Sigmoid colon (tissue), 7 donors: ENCODE measurements around the gene RANBP2. TPM values are rescaled to one million over a fixed set of nuclear protein-coding genes. Genes with fewer than 3 reads are reported as not detected.
"Not testable (repeated sequence)": the region's sequence is repeated elsewhere in the genome, so short reads cannot be mapped to it uniquely, and the experiment has no call there.

ENCODE experiments used
- DNase-seq: peaks from one replicate; pipeline ENCODE4 v3.0.0-alpha.2; 2019
- H3K27ac ChIP-seq, 4 donors: fragments of 200-600 bp; sonication (generic); one replicate each; pipeline ENCODE4 v1.5.1; 2016 to 2019; ENCODE audit warnings: mild to moderate bottlenecking in 1 of 4
- H3K27me3 ChIP-seq, 3 donors: fragments of 200-600 bp; sonication (generic); one replicate each; pipeline ENCODE4 v1.5.1; 2019; ENCODE audit warnings: mild to moderate bottlenecking in 1 of 3
- H3K36me3 ChIP-seq, 4 donors: fragments of 200-600 bp; sonication (generic); one replicate each; pipeline ENCODE4 v1.5.1; 2016 to 2019
- H3K4me1 ChIP-seq, 4 donors: fragments of 200-600 bp; sonication (generic); one replicate each; pipeline ENCODE4 v1.5.1; 2017 to 2019
- H3K4me3 ChIP-seq, 4 donors: fragments of 200-600 bp; sonication (generic); one replicate each; pipeline ENCODE4 v1.5.1; 2017 to 2019; ENCODE audit warnings: mild to moderate bottlenecking in 2 of 4, moderate library complexity in 1 of 4
- H3K9me3 ChIP-seq, 4 donors: fragments of 200-600 bp in 3 of 4; sonication (generic) in 3 of 4; one replicate each; pipeline versions ENCODE4 v1.5.1 to v1.6.1; 2013 to 2019
- CTCF ChIP-seq, 4 experiments: fragments of 450-650 bp in 3 of 4; fragments of 200-600 bp in 1 of 4; IDR thresholded peaks; one replicate each; pipeline ENCODE4 v1.5.1; 2016 to 2019; ENCODE audit warnings: antibody characterized with exemption in 4 of 4, mild to moderate bottlenecking in 3 of 4, moderate library complexity in 2 of 4
- EP300 ChIP-seq, 4 donors: sonication (generic); formaldehyde crosslinking; IDR thresholded peaks; one replicate each; pipeline ENCODE4 v1.6.1; 2017; ENCODE audit warnings: antibody characterized with exemption in 4 of 4
- POLR2A ChIP-seq, 2 donors: fragments of 450-650 bp; IDR thresholded peaks; one replicate each; pipeline ENCODE4 v1.6.1; 2016; ENCODE audit warnings: antibody characterized with exemption in 2 of 2, mild to moderate bottlenecking in 2 of 2, moderate library complexity in 2 of 2
- POLR2AphosphoS5 ChIP-seq, 4 donors: sonication (generic); formaldehyde crosslinking; IDR thresholded peaks; one replicate each; pipeline ENCODE4 v1.6.1; 2017; ENCODE audit warnings: antibody characterized with exemption in 4 of 4
- WGBS, 2 donors: extraction: QIAGEN DNeasy Blood & Tissue Kit; methylation state at CpG; one replicate each; pipeline ENCODE4 v1.1.7; 2013; 5-methylcytosine and 5-hydroxymethylcytosine counted together
- intact Hi-C: fragments of 100-400 bp; cut with DNase I; formaldehyde crosslinking; loops from one replicate; pipeline ENCODE4 v1.15.1; 2023
- polyA plus RNA-seq, 3 donors: library from polyadenylated mRNA; stranded (reverse); fragments of 200-250 nt; gene quantifications; one replicate each; pipeline ENCODE4 v1.2.3, GENCODE V29; 2013
- total RNA-seq, 4 donors: library from RNA; depleted of rRNA; stranded (reverse); fragments of >200 nt; gene quantifications; one replicate each; pipeline ENCODE4 v1.1.0, GENCODE V29; 2016
- donor health status: healthy with polysubstance abuse.
- donor health status: Bipolar disorder and iron deficiency.
- donor health status: healthy.

The RANBP2 gene
- 10 to 100 TPM; 52.6 to 66.5 (median 59.2) TPM for total RNA-seq
- 10 to 100 TPM in 1 of 3 donors, 1 to 10 TPM in 2; 5.3 to 15.8 (median 5.4) TPM for polyA plus RNA-seq

GRCh38 chr2:108719149-108720044 is at the start of gene RANBP2:
RANBP2 (plus strand) TSS chr2:108719482; CDS start chr2:108719607, 125 bp downstream.
- intact Hi-C loops: loop anchor here (10.0 kb wide), 2 partner anchors 55 to 115 kb away; no protein-coding TSS in a partner anchor
- peak within 1 kb of the TSS; percentile 90 to 100 (median 94) for H3K27ac ChIP-seq
- peak; percentile 98 for DNase-seq
- peak within 1 kb of the TSS; percentile 58 to 95 (median 77) for H3K4me3 ChIP-seq
- TF ChIP-seq POLR2AphosphoS5 (IDR thresholded peaks at IDR 0.05) (peak; percentile 99), POLR2A (IDR thresholded peaks at IDR 0.05) (peak; percentile 91 to 96), CTCF (IDR thresholded peaks at IDR 0.05) (no peak), EP300 (IDR thresholded peaks at IDR 0.05) (peak in 2 of 4 donors; percentile 45 to 91)
- H3K27me3 ChIP-seq: no peaks in the 10 kb centered on the region
- WGBS, 2 donors: 0% methylated on average over 97 of the region's 97 CpGs
- H3K4me1 ChIP-seq: peaks cover 0 to 15% (median 12%) of the 10 kb centered on the region in 4 donors
- H3K36me3 ChIP-seq: no peaks in the 10 kb centered on the region
- H3K9me3 ChIP-seq: no peaks in the 10 kb centered on the region

DNA sequence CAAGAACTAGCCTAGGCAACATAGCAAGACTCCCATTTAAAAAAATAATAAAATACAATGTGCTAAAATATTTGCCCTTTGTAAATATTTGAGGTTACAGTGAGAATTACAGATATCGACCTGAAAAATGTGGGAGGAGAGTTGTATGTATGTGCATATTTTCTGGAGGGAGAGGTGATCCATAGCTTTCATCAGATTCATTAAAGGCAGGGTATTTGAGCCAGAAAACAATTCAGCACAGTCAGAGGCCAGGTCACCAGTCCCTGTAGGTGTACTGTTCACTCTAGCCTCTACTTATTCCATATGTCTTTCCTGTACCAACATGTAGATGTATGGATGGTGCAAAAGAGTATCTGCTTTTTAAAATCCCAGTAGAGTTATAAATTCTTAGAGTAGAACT is 49.0 kb upstream of the RANBP2 start:
- H3K9me3 ChIP-seq, H3K4me1 ChIP-seq, H3K27ac ChIP-seq, H3K27me3 ChIP-seq, intact Hi-C loops, H3K4me3 ChIP-seq, DNase-seq: not testable (repeated sequence)
- 23 to 81% methylated on average over 1 of the region's 1 CpG for WGBS, 2 donors
- H3K36me3 ChIP-seq: peaks cover 5 to 14% (median 5%) of the 10 kb centered on the region in 4 donors

DNA sequence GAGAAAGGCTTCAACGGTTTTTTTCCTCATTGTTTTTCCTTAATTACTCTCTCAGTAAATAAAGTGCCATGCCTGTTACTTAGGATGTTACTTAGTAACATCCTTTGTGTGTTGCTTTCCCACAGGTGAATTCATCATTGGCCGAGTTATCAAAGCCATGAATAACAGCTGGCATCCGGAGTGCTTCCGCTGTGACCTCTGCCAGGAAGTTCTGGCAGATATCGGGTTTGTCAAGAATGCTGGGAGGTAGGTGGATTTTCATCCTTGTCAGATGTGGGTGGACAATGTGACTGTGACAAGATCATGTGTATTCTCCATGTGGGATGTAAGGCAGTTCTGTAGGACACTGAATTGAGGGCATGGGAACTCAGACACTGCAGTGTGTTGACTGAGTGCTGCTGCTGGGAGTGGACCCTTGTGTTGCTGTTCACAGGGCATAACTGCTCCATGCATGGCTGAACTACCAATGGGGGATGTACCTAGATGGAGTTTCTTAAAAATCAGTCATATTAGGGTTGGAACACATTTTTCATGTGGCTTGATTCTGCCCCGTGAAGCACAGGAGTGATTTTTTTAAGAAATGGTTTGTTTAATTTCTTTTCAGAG is 47.0 kb upstream of the RANBP2 start:
- peaks cover 5 to 29% (median 5%) of the 10 kb centered on the region in 4 donors for H3K36me3 ChIP-seq
- 24 to 38% methylated on average over 1 of the region's 6 CpGs for WGBS, 2 donors
- DNase-seq, H3K27ac ChIP-seq, intact Hi-C loops, H3K9me3 ChIP-seq, H3K4me1 ChIP-seq, H3K27me3 ChIP-seq, H3K4me3 ChIP-seq: not testable (repeated sequence)

GRCh38 chr2:108676522-108676921 is 42.8 kb upstream of the RANBP2 start:
- H3K9me3 ChIP-seq, H3K27ac ChIP-seq, intact Hi-C loops, H3K27me3 ChIP-seq, H3K4me1 ChIP-seq, H3K4me3 ChIP-seq, DNase-seq: not testable (repeated sequence)
- 58% methylated on average over 1 of the region's 1 CpG; no CpG with 5 or more reads in 1 of the 2 donors for WGBS, 2 donors
- H3K36me3 ChIP-seq: peaks cover 5 to 46% (median 8%) of the 10 kb centered on the region in 4 donors

GRCh38 chr2:108677239-108677744 is 42.0 kb upstream of the RANBP2 start:
- DNase-seq, H3K27me3 ChIP-seq, H3K4me1 ChIP-seq, intact Hi-C loops, H3K27ac ChIP-seq, H3K4me3 ChIP-seq, H3K9me3 ChIP-seq: not testable (repeated sequence)
- H3K36me3 ChIP-seq: peaks cover 5 to 54% (median 8%) of the 10 kb centered on the region in 4 donors
- 41 to 60% methylated on average over 4 of the region's 4 CpGs for WGBS, 2 donors

DNA sequence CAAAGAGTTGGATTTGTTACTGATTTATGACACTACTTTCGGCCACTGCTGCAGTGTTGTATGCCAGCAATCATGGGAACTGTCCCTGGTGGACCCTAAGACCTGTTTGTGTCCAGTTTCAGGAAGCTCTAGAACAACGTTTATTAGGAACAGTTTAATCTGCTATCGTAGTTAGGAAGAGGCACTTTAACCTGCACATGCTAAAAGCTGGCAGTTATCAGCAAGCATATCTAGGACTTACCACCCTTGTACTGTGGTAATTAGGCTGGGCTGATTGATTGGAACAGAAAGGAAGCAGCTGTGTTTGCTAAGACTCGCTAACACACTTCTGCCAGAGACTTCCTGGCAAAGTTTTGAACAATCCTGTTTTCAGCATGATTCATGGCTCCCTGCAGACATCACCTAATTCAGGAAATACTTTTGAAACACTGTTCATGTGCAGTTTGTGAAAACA is 41.1 kb upstream of the RANBP2 start:
- DNase-seq, H3K4me1 ChIP-seq, H3K27me3 ChIP-seq, H3K9me3 ChIP-seq, intact Hi-C loops, H3K4me3 ChIP-seq: not testable (repeated sequence)
- H3K27ac ChIP-seq: peak overlapping the region in 2 of 4 donors; percentile 27 to 52
- TF ChIP-seq POLR2AphosphoS5 (IDR thresholded peaks at IDR 0.05): peak in 3 of 4 donors; percentile 12 to 42 (median 25)
- peaks cover 3 to 58% (median 5%) of the 10 kb centered on the region in 4 donors for H3K36me3 ChIP-seq
- WGBS, 2 donors: 6 to 20% methylated on average over 4 of the region's 4 CpGs

- WGBS, 2 donors: no CpG with 5 or more reads among the region's 2 CpGs
- H3K9me3 ChIP-seq, H3K27me3 ChIP-seq, H3K27ac ChIP-seq, intact Hi-C loops, DNase-seq, H3K4me3 ChIP-seq, H3K4me1 ChIP-seq: not testable (repeated sequence)
- peaks cover 0 to 66% (median 2%) of the 10 kb centered on the region in 4 donors for H3K36me3 ChIP-seq
These were observed 38.5 kb upstream of the RANBP2 start for GRCh38 chr2:108680805-108681204.

GRCh38 chr2:108688818-108689756 is 30.2 kb upstream of the RANBP2 start:
- peaks cover 0 to 19% (median 0%) of the 10 kb centered on the region in 4 donors for H3K36me3 ChIP-seq
- H3K27me3 ChIP-seq, H3K9me3 ChIP-seq, DNase-seq, intact Hi-C loops, H3K27ac ChIP-seq, H3K4me1 ChIP-seq, H3K4me3 ChIP-seq: not testable (repeated sequence)
- 58 to 83% methylated on average over 7 to 8 of the region's 15 CpGs for WGBS, 2 donors

DNA sequence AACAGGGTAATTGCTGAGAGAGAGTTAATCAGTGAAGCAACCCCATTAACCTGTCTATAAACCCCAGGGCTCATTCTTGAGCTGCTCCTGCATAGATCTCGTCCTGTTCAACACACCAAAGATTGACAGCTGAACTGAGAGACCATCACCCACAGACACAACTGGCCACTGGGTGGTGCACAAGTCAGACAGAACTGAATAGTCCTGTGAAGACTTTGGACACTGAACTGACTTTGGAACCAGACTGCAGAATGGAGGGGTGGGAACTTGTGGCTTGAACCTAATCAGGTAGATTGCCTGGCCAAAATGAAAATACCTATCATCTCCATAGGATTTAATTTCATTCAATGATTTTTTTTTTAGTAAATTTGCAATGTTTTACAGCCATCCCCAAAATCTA is 29.3 kb upstream of the RANBP2 start:
- DNase-seq, H3K9me3 ChIP-seq, H3K27me3 ChIP-seq, H3K4me3 ChIP-seq, H3K27ac ChIP-seq, H3K36me3 ChIP-seq, H3K4me1 ChIP-seq, intact Hi-C loops: not testable (repeated sequence)
- WGBS, 2 donors: no CpG with 5 or more reads among the region's 1 CpG
